NCI-H526 (cell line): ENCODE measurements around the gene DNAAF5.

Experiments used
- DNase-seq, 2 experiments: peaks; one replicate each; lab custom pipeline; 2025; lab: John Stamatoyannopoulos, UW

Gene DNAAF5

GRCh38 chr7:726084-726853 is at the start of gene DNAAF5:
Gene DNAAF5 (plus strand): TSS chr7:726699. CDS start chr7:726721, 22 bp downstream.
- peak; percentile 57 to 91 for DNase-seq

DNA sequence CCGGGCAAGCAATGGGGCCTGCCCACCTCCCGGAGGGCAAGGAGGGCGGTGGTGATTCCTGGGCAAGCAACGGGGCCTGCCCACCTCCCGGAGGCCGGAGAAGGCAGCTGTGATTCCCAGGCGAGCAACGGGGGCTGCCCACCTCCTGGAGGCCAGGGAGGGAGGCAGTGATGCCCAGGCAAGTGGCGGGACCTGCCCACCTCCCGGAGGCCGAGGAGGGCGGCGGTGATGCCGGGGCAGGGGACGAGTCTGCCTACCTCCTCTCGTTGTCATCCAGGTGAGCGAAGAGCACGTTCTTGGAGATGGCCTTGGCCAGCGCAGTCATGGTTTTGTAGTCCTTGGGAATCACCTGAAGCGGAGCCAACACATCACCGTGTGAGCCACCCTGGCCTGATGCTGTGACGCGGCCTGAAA is 49.5 kb upstream of the DNAAF5 start:
- DNase-seq, result no peak

GRCh38 chr7:680411-681127 is 45.9 kb upstream of the DNAAF5 start:
- no peak for DNase-seq

DNA sequence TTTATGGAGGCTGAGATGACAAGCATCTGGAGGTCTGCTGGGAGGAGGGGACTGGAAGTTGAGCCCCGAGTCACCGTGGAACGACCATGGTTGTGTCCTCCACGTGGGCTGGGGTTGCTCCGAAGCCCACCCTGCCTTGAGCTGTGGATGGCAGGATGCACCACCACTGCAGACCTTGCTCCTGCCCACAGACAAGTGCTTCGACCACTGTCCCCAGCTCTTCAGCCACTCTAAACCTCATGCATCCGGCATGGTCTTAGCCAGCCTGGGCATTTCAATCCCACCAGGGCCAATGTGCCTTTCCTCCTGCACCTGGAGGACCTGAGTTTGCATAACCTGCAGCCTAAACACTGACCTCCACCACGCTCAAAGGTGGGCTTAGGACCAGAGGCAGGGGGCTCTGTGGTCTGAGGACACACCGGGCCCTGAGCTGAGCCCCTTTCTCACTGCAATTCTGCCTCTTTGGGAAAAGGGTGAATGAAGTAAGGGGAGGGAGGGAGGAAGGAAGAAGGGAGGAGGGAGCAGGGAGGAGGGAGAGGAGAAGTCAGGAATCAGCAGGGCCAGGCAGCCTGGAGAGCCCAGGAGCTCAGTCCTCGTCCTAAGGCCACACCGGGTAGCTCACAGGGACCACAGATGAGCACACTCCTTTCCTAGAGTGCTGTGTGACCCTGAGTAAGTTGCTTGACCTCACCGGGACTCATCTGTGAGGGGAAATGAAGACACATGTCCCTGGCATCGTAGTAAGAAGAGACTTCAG is 44.8 kb upstream of the DNAAF5 start:
- no peak for DNase-seq

- DNase-seq, result no peak
These were observed 43.7 kb upstream of the DNAAF5 start for GRCh38 chr7:682810-683209.

GRCh38 chr7:683526-684205 is 42.8 kb upstream of the DNAAF5 start:
- DNase-seq, result no peak

DNA sequence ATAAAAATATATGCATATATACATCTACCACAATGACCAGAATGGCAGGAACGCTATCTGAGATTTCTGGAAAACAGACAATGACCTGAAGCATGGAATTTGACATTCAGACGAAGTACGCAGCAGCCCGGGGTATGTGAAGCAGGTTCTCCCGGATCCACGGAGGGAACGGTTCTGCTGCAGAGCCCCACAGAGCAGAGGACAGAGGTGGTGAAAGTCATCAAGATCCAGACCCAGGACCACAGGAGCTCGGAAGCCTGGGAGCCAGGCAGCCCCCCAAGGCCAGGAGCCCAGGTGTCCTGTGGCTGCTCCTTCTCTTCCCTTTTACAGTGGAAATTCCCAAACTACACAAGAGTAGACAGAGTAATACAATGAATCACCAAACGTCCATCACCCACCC is 42.1 kb upstream of the DNAAF5 start:
- no peak for DNase-seq

- no peak for DNase-seq
These were observed 41.0 kb upstream of the DNAAF5 start for GRCh38 chr7:685540-685939.

DNA sequence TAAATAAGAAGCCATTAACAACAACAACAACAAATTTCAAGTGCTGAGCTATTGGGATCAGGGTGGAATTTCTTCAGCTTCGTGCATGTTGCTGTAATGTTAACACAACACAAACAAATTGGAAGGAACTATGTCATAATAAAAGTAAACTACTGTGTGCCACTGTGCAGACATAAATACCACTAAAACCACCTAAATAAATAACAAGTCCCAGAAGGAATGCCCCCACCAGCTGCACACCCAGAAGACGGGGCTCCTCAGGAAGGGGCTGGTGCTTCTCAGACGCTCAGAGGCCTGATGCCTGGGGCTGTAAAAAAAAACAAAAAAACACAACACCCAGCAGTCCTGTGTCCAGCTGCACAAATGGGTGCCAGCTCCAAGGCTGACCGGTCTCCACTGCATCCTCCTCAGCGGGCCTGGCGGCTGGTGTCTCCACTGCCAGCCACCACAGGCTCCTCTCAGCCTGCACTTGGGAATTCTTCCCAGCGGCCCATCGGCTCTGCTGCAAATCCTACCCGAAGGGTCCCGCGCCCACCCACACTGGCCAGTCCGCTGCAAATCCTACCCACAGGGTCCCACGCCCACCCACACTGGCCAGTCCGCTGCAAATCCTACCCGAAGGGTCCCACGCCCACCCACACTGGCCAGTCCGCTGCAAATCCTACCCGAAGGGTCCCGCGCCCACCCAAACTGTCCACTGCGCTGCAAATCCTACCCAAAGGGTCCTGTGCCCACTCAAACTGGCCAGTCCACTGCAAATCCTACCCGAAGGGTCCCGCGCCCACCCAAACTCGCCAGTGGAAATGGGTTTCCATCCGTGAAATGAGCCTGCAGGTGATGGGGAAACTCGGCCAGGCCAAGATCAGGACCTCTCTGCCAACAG is 35.8 kb upstream of the DNAAF5 start:
- DNase-seq, result no peak

DNA sequence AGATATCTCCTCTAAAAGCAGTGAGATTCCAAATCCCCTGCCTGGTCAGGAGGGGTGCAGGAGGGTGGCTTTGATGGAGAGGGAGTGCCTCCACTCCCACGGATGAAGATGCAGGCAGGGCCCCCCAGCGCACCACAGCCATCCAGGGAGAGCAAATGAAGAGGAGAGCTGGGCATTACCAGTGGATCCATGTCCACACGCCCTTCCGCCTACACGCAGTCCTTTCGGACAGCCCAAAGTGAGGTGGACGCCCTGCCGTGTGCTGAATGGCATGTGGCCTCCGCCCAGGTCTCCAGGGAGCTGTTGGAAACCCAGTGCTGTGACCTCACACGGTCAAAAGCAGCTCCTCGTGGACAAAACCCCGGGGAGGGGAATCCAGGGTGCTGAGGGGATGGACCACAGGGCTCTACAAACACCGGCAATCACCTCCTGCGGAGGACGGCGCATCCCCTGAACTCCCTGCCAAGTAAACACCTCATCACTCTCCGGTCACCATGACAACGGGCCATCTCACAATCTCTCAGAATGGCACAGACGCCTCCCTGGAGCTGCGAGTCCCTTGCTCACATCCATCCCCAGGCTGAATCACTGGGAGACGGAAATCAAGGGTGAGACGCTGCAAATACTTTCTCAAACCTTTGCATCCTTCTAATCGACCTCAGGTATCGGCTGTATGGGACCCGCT is 35.0 kb upstream of the DNAAF5 start:
- no peak for DNase-seq

GRCh38 chr7:693280-693679 is 33.2 kb upstream of the DNAAF5 start:
- DNase-seq, result no peak

DNA sequence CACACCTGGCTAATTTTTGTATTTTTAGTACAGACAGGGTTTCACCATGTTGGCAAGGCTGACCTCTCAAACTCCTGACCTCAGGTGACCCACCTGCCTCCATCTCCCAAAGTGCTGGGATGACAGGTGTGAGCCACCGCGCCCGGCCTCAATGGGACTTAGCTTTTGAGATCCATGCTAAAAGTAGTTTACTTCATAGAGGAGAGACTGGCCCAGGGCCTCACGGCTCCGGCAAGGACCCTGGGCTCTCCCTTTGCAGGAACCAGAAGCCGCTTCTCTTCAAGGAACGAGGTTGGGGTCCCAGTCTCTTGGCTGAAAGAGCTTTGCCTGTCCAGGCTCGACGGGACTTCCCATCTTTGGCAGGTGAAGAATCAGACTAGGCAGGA is 30.1 kb upstream of the DNAAF5 start:
- no peak for DNase-seq

DNA sequence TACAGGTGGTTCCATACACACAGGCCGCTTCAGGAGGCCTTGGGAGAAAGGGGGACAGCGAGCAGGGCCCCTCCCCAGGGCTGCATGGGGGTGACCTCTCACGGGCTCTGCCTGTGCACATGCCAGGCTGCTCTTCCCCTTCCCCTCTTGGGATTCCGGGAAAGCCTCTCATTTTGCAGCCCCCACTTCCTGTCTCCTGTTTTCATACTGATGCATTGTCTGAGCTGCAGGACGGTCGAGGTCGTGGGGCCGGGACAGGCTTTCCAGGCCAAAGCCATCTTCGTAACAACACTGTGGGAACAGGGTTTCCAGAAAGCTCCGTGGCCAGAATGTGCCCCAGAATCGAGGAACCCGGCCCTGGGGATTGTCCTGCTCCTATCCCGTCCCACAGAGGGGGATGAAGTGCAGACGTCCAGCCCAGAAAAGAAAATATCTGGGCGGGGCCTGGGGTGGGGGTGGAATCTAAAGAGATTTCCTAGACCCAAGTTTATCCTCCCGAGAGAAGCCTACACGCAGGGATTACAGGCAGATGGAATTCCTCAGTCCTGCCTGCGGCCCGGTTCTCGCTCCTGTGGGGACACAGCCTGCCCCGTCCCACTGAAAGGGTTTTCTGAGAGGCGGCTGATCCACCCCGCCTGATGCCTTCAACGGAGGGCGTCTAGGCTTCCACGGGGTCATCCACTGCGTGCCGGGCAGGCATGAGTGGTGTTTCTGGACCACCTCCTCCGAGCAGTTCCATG is 29.5 kb upstream of the DNAAF5 start:
- DNase-seq, result no peak

GRCh38 chr7:698515-699475 is 27.7 kb upstream of the DNAAF5 start:
- DNase-seq, result peak in 1 of 2 experiments; percentile 53

GRCh38 chr7:699476-700170 is 26.9 kb upstream of the DNAAF5 start:
- no peak for DNase-seq

DNA sequence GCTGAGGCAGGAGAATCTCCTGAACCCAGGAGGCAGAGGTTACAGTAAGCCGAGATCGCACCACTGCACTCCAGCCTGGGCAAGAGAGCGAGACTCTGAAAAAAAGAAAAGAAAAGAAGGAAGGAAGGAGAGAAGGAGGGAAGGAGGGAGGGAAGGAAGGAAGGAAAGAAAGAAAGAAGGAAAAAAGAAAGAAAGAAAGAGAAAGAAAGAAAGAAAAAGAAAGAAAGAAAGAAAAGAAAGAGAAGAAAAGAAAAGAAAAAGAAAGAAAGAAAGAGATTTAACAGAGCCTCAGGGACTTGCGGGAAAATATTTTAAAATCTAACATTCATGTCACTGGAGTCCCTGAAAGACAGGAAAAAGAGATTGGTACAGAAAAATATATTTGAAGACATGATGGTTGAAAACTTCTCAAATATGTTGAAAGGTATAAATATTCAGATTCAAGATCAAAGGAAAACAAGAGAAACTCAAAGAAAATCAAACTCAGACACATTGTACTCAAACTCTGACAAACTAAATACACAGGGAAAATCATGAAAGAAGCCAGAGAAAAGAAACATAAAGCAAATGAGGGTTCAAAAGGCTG is 25.3 kb upstream of the DNAAF5 start:
- DNase-seq, result no peak

- DNase-seq, result no peak
These were observed 23.4 kb upstream of the DNAAF5 start for GRCh38 chr7:703049-703448.

- no peak for DNase-seq
These were observed 19.8 kb upstream of the DNAAF5 start for GRCh38 chr7:706721-707120.
